ENCODE measurements around the gene C16orf95.
"Not testable (repeated sequence)": the region's sequence is repeated elsewhere in the genome, so short reads cannot be mapped to it uniquely, and the experiment has no call there.

Gene C16orf95, protein sequence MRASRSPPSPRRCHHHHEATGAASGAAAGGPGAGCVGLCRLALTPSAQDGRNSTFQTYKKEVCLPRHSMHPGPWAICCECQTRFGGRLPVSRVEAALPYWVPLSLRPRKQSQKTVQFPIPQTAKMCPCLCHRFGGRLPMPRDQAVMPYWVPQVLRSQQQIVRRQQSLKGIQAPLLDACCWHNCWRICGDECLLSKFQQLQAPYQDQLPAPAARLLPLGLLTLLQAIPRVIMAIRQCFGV

DNA sequence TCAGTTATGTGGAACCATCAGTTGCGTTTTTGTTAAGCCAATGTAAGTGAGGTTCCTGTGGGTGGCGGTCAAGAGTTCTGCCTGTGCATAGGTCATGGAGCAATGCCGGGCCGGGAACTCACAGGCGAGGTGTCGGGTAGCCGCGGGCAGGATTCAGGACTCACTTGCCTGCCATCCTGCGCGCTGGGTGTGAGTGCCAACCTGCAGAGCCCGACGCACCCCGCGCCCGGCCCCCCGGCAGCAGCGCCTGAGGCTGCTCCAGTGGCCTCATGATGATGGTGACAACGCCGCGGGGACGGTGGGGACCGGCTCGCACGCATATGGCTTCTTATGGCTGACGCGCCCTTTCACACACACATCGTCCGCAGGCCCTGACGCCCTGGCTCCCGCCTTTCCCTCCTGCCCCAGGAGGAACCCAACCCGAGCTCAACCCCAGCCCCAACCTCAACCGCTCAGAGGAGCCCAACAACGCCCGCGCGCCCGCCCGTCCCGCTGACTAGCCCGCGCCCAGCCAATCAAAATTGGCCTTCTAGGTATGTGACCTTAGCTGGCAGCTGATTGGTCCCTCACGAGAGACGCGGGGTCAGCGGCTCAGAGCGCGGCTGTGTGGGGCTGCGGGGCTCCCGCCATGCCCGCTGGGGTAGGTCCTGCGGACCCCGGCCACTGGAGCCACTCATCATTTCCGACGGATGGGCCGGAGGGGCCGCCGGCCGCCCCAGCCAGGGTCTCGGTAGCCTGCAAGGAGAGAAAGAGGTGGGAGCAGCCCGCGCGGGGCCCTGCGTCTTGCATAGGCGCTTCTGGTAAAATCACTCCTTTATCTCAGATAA lies at the start of gene C16orf95:
C16orf95 (minus strand) TSS at position 470 of the 827 bp plus-strand sequence; CDS start at position 320, 150 bp downstream.
- H3K4me1 Mint-ChIP-seq, result peaks cover 13% of the 10 kb centered on the region
- no peaks in the 10 kb centered on the region for H3K27me3 Mint-ChIP-seq
- peak; percentile 98 for ATAC-seq
- peak within 1 kb of the TSS; percentile 97 for H3K27ac Mint-ChIP-seq
- H3K4me3 Mint-ChIP-seq, result peak within 1 kb of the TSS; percentile 87
- no peaks in the 10 kb centered on the region for H3K36me3 Mint-ChIP-seq
- no peaks in the 10 kb centered on the region for H3K9me3 Mint-ChIP-seq

DNA sequence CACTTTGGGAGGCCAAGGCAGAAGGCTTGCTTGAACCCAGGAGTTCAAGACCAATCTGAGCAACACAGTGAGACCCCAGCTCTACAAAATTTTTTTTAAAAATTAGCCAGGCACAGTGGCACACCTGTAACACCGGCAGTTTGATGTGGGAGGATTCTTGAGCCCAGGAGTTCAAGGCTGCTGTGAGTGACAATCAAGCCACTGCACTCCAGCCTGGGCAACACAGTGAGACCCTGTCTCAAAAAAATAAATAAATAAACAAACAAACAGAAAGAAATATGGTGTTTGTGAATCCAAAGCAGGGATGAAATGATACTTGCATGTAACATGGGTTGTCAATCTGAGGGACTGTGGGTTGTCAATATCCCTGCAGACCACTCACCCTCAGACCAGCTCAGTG lies 49.7 kb upstream of the C16orf95 start:
- Mint-ChIP-seq H3K9me3 (no peaks in the 10 kb centered on the region), H3K4me1 (peaks cover 51% of the 10 kb centered on the region), H3K27ac (no peak overlapping the region), H3K4me3 (no peak overlapping the region), H3K36me3 (peaks cover 22% of the 10 kb centered on the region), H3K27me3 (no peaks in the 10 kb centered on the region)
- ATAC-seq, result no peak

DNA sequence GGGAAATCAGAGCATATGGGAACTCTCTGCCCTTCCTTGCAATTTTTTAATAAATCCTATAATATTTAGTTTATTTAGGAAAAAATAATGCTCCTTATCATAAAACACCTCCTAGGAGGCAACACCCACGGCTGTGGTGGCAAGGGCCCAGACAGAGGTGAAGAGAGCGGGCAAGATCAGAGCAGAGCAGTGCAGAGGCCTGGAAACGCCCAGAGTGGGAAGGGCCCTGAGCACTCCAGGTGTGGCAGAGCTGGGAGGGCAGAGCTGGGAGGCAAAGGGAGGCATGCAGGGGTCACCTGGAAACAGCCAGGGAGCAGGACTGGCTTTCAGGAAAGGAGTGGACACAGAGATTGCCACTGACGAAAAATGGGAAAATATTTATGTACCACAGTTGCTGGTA lies 49.1 kb upstream of the C16orf95 start:
- Mint-ChIP-seq H3K27me3 (no peaks in the 10 kb centered on the region), H3K9me3 (no peaks in the 10 kb centered on the region), H3K36me3 (peaks cover 26% of the 10 kb centered on the region), H3K4me3 (no peak overlapping the region), H3K4me1 (peaks cover 47% of the 10 kb centered on the region), H3K27ac (peak overlapping the region; percentile 33)
- ATAC-seq, result no peak

DNA sequence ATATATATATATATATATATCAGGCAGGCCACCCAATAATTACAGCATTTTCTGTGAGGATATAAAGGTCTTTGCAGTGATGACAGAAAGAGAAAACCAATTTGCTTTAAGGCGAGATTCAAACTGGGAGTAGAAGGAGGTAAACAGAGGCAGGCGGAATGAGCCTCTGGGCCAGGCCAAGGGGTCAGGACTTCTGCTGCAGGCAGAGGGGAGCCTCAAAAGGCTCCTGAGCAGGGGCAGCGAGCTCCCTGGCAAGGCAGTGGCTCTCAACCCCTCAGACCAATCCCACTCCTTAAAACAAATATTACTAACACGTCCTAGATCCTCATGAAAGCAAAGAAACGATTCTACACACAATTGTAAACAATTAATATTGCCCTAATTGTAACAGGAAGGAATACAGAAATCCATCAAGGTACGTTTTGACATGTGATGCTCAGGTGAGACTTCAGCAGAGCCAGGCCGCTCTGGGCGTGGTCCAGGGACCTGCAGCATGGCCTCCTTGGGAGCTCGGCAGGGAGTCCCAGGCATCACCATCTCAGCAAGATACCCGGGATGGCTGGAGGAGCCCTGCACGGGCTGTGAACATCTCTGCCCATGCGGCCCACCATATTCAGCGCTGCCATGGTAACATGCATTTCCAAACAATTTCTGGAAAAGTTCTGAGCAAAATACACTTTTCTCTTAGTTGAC lies 48.0 kb upstream of the C16orf95 start:
- peaks cover 38% of the 10 kb centered on the region for H3K4me1 Mint-ChIP-seq
- H3K36me3 Mint-ChIP-seq, result peaks cover 32% of the 10 kb centered on the region
- H3K4me3 Mint-ChIP-seq, result no peak overlapping the region
- no peak for ATAC-seq
- no peaks in the 10 kb centered on the region for H3K9me3 Mint-ChIP-seq
- no peaks in the 10 kb centered on the region for H3K27me3 Mint-ChIP-seq
- no peak overlapping the region for H3K27ac Mint-ChIP-seq

DNA sequence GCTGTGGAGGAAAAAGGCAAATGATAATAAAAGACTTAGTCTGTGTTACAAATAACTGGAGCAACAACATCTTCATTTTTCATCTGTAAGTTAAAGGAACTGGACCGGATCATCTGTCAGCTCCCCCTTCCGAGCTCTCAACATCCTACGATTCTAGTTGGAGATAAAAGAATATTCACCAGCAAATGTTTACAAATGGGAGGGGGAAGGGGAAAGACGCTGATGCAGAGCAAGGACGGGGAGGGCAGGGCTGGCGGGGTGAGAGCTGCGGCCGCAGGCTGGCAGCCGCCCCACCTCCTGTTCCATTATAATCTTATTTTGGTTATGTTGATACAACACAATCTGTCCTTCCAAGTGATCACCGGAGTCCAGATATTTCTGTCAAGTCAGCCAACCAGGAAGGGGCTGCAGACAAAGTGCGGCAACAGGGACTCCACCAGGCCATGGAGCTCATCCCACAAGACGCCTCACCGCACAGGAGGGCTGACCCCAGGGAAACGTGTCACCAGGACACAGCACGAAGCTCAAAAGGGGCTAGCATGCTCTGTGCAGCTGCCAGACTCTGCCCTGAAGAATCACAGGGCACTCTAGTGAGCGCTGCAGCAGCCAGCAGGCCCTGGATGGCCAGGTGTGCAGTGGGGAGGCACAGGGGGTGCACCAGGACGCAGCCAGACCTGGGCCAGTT lies 46.7 kb upstream of the C16orf95 start:
- Mint-ChIP-seq H3K4me1 (peaks cover 29% of the 10 kb centered on the region), H3K36me3 (peaks cover 41% of the 10 kb centered on the region), H3K27ac (no peak overlapping the region), H3K27me3 (no peaks in the 10 kb centered on the region), H3K9me3 (no peaks in the 10 kb centered on the region), H3K4me3 (no peak overlapping the region)
- ATAC-seq, result no peak

DNA sequence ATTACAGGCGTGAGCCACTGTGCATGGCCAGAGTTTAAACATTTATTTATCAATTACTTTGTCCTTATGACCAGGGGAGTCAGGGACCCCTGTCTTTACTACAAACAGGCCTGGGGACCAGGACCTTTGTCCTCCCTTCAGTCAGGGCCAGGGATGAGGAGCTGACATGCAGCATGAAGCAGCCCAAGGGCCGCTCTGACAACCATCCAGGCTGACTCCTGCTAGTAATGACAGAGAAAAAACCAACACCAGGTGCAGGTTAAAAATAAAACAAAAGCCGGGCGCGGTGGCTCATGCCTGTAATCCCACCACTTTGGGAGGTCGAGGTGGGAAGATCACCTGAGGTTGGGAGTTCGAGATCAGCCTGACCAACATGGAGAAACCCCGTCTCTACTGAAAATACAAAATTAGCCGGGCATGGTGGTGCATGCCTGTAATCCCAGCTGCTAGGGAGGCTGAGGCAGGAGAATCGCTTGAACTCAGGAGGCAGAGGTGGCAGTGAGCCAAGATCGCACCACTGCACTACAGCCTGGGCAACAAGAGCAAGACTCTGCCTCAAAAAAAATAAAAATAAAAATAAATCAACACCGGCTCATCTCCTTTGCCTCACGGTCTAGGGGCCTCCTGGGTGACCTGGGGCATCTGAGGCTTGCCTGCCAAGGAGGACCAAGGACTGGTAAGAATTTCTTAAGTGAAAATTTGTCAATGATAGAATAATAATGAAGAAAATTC lies 45.8 kb upstream of the C16orf95 start:
- Mint-ChIP-seq H3K36me3 (peaks cover 50% of the 10 kb centered on the region), H3K4me1 (peaks cover 20% of the 10 kb centered on the region)
- ATAC-seq, H3K27me3 Mint-ChIP-seq, H3K27ac Mint-ChIP-seq, H3K9me3 Mint-ChIP-seq, H3K4me3 Mint-ChIP-seq: not testable (repeated sequence)

DNA sequence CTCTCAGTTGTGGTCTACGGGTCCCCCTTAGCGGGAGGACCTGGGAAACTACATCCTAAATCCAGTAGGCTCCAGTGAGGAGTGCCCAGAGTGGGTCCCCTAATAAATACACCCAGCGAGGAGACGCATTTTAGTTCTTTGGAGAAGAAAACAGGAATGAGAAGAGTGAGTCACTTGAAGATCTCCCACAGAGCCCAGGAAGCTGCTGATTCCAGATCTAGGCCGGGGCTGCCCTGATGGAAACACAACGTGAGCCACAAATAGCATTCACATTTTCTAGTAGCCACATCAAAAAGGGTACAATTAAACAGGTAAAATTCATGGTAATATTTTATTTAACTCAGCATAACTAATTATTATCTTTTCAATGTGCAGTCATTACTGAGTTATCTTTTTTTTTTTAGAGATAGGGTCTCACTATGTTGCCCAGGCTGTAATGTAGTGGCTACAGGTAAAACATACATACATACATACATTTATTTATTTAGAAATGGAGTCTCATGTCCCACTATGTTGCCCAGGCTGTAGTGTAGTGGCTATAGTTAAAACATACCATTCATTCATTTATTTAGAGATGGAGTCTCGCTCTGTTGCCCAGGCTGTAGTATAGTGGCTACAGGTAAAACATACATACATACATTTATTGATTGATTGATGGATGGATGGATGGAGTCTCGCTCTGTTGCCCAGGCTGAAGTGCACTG lies 44.9 kb upstream of the C16orf95 start:
- peaks cover 10% of the 10 kb centered on the region for H3K4me1 Mint-ChIP-seq
- no peak overlapping the region for H3K4me3 Mint-ChIP-seq
- H3K36me3 Mint-ChIP-seq, result peaks cover 44% of the 10 kb centered on the region
- H3K27me3 Mint-ChIP-seq, result no peaks in the 10 kb centered on the region
- H3K9me3 Mint-ChIP-seq, result no peaks in the 10 kb centered on the region
- no peak for ATAC-seq
- no peak overlapping the region for H3K27ac Mint-ChIP-seq

DNA sequence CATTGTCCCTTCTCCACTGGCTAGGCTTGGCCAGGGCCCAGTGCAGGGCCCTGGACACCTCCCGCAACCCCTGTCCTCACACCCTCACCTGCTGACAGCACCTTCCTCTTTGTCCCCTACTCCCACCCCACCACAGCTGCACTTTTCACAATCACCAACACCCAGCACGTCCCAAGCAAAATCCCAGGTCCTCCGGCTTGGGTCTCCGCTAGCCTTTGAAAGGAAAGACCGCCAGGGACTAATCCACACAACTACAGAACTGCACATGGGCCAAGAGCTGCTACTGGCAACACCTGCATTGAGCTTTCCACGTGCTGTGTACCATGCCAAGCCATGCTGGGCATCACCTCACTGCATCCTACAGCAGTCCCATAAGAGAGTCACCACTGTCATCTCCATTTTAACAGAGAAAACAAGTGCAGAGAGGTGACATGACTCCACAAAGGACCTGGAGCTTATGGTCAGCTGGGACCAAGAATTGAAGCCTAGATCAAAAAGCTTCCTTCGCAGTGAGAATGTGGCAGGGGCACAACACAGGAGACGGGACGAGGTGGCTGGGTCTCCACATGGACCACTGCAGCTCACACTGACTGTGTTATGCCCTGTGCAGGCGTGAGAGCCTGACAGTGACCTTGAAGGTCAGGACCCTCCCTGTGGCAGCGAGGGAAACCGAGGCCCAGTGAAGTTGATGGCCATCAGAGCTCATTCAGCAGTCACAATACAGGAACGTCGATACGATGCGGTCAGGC lies 43.8 kb upstream of the C16orf95 start:
- no peaks in the 10 kb centered on the region for H3K9me3 Mint-ChIP-seq
- no peaks in the 10 kb centered on the region for H3K27me3 Mint-ChIP-seq
- no peak for ATAC-seq
- no peak overlapping the region for H3K4me3 Mint-ChIP-seq
- peaks cover 43% of the 10 kb centered on the region for H3K36me3 Mint-ChIP-seq
- H3K27ac Mint-ChIP-seq, result no peak overlapping the region
- H3K4me1 Mint-ChIP-seq, result peaks cover 3% of the 10 kb centered on the region

DNA sequence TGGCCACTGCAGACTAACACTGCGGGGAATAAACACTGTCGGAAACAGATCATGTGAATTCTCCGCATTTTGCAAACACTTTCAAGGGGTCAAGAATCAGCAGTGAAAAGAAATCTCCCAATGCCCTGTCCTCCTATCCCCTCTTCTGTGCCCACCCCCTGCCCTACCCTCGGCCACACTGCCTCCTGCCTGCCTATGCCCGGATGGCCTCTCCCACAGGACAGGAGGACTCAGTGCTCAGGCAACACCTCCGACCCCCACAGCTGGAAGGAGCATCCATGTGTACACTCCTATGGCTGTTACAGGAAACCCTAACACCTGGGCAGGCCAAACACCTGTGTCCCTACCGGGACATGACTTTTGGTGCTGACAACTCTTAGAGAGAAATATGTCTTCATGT lies 41.9 kb upstream of the C16orf95 start:
- Mint-ChIP-seq H3K27ac (no peak overlapping the region), H3K4me3 (no peak overlapping the region), H3K27me3 (no peaks in the 10 kb centered on the region), H3K9me3 (no peaks in the 10 kb centered on the region), H3K36me3 (peaks cover 40% of the 10 kb centered on the region), H3K4me1 (no peaks in the 10 kb centered on the region)
- ATAC-seq, result no peak

DNA sequence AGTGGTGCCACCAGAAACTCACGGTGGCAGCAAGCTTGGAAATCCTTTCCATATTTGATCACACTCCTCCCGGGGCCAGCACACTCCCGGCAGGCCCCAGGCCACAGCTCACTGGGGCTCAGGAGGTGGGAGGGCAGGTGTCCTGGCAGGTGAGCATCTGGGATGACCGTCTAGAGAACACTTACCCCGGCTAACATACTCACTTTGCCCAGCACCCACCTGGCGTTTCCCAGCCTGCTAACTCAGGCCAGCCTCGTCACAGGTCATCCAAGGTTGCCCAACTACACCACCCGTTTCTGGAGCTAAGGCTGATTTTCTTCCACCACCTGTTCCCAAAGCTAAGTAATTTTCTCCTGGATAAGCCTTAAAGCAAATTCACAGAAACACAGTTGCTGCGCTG lies 41.5 kb upstream of the C16orf95 start:
- no peaks in the 10 kb centered on the region for H3K9me3 Mint-ChIP-seq
- H3K27me3 Mint-ChIP-seq, result no peaks in the 10 kb centered on the region
- H3K36me3 Mint-ChIP-seq, result peaks cover 40% of the 10 kb centered on the region
- no peak overlapping the region for H3K4me3 Mint-ChIP-seq
- ATAC-seq, result no peak
- H3K4me1 Mint-ChIP-seq, result no peaks in the 10 kb centered on the region
- no peak overlapping the region for H3K27ac Mint-ChIP-seq

DNA sequence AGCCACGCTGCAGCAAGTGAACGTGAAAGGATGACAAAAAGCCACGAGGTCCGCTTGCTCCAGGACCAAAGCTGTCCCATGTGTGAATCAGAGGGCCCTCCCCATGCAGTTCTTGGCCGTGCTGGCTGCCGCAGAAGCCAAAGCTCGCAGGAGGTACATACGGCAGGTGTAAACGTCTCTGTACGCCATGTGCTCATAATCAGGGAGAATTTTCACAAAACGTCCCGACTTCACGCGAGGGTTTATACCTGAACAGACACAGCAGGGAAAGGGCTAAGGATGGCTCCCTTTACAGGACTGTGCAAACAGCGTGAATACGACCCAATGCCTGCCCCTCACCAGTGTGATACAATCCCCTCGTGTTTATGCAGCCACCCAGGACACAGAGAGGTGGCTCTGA lies 41.1 kb upstream of the C16orf95 start:
- no peak overlapping the region for H3K4me3 Mint-ChIP-seq
- no peaks in the 10 kb centered on the region for H3K27me3 Mint-ChIP-seq
- H3K36me3 Mint-ChIP-seq, result peaks cover 42% of the 10 kb centered on the region
- H3K9me3 Mint-ChIP-seq, result no peaks in the 10 kb centered on the region
- H3K27ac Mint-ChIP-seq, result no peak overlapping the region
- H3K4me1 Mint-ChIP-seq, result no peaks in the 10 kb centered on the region
- ATAC-seq, result no peak

DNA sequence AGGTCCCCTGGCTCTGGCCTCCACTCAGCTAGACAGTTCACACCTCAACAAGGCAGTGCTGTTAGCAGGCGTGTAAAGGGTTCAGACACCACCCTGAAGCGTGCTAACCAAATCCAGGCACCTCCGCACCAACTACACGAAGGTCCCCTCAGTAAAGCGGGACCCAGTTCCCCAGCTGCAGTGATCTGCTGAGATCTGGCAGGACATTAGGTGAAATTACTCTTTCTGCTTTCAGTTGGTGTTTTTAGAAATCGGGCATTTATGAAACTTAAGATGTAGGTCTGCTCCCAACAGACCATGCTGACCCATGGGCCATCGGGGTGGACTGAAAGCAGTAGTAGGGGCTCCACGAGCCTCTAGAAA lies 39.3 kb upstream of the C16orf95 start:
- no peak overlapping the region for H3K4me3 Mint-ChIP-seq
- no peaks in the 10 kb centered on the region for H3K9me3 Mint-ChIP-seq
- peaks cover 41% of the 10 kb centered on the region for H3K36me3 Mint-ChIP-seq
- H3K27me3 Mint-ChIP-seq, result no peaks in the 10 kb centered on the region
- no peak for ATAC-seq
- no peak overlapping the region for H3K27ac Mint-ChIP-seq
- H3K4me1 Mint-ChIP-seq, result no peaks in the 10 kb centered on the region

DNA sequence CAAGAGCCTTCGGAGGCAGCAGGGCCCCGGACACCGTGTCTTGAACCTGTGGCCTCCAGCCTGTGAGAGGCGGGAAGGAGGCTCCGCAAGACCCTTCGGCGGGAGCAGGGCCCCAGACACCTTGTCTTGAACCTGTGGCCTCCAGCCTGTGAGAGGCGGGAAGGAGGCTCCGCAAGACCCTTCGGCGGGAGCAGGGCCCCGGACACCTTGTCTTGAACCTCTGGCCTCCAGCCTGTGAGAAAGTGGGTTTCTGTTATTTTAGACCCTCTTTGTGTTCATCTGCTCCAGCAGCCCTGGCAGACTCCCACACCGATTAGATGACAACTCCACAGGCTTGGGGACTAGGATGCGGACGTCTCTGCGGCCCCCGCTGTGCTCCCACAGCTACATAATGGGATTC lies 36.4 kb upstream of the C16orf95 start:
- Mint-ChIP-seq H3K27ac (no peak overlapping the region), H3K4me1 (no peaks in the 10 kb centered on the region), H3K27me3 (no peaks in the 10 kb centered on the region), H3K4me3 (no peak overlapping the region), H3K36me3 (peaks cover 30% of the 10 kb centered on the region), H3K9me3 (no peaks in the 10 kb centered on the region)
- no peak for ATAC-seq

DNA sequence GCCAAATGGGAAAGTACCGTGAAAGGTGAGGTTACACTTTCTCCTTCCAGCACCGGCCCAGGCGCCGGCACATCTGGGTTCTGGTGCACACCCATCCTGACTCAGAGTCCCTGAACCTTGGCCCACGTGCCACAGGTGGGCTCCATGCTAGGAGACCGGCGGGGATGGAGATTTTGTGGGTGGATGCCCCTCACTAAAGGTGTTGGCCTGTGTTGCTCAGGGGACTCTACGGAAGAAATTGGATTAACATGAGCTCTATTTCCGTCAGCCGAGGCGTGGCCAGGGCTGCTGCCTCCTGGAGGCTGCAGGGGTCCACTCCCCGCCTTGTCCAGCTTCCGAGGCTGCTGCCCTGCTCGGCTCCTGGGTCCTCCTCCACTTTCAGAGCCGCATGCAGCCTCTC lies 35.6 kb upstream of the C16orf95 start:
- no peaks in the 10 kb centered on the region for H3K9me3 Mint-ChIP-seq
- H3K27ac Mint-ChIP-seq, result no peak overlapping the region
- no peaks in the 10 kb centered on the region for H3K27me3 Mint-ChIP-seq
- H3K36me3 Mint-ChIP-seq, result peaks cover 30% of the 10 kb centered on the region
- H3K4me3 Mint-ChIP-seq, result no peak overlapping the region
- no peak for ATAC-seq
- H3K4me1 Mint-ChIP-seq, result no peaks in the 10 kb centered on the region
